HepG2 (cell line): ENCODE data around the gene FHL5. TPM values are rescaled to one million over a fixed set of nuclear protein-coding genes. Genes with fewer than 3 reads are reported as not detected.

Experiments used
- ATAC-seq: fragments of 200-7000 bp; cut with Tn5 transposase; 3 replicates; pipeline ENCODE4 v1.9.1; 2020; ENCODE audit warnings: mild to moderate bottlenecking, moderate library complexity
- BruUV-seq: library from RNA; stranded (reverse); fragments of 400-500 nt; replicated peaks from 2 replicates; lab custom pipeline; 2021; lab: Mats Ljungman, UMichigan
- CTCF ChIA-PET: fragments of 300-600 bp; formaldehyde crosslinking; extraction: SDS; loops from one replicate; lab custom pipeline; 2021; ENCODE audit warnings: low total read pairs, inconsistent platforms, low intra/inter-chr PET ratio; lab: Yijun Ruan, JAX
- POLR2A ChIA-PET: fragments of 350-600 bp; sonication (Branson Sonifier 250); formaldehyde crosslinking; loops from one replicate; lab custom pipeline; 2020; ENCODE audit warnings: antibody characterized with exemption, inconsistent platforms; lab: Yijun Ruan, JAX
- DNase-seq: peaks from one replicate; pipeline ENCODE4 v3.0.0-alpha.2; 2015; ENCODE audit warnings: low spot score
- FAIRE-seq: peaks from 3 replicates; lab custom pipeline; 2011; peaks lifted over from hg19 to GRCh38; lab: Jason Lieb, UNC
- H2AFZ ChIP-seq: one replicate; pipeline ENCODE4 v1.6.1; 2011; ENCODE audit warnings: low read length, inconsistent platforms
- H3K27ac ChIP-seq: fragments of 300-600 bp; 3 replicates; pipeline ENCODE4 v1.8.0; 2011; ENCODE audit warnings: mixed run types, mild to moderate bottlenecking, mixed read lengths, low read length, inconsistent platforms; ENCODE audit not compliant: insufficient read depth; ENCODE audit errors: extremely low read length
- H3K27me3 ChIP-seq, 2 experiments: fragments of 200-600 bp in 1 of 2; 2 replicates in 1 of 2; 3 replicates in 1 of 2; pipeline versions ENCODE4 v1.6.0 to v1.8.0; 2011; ENCODE audit warnings: low read length in 2 of 2, mild to moderate bottlenecking in 2 of 2, moderate library complexity in 2 of 2, inconsistent platforms in 1 of 2; ENCODE audit not compliant: insufficient read depth in 2 of 2, control insufficient read depth in 1 of 2
- H3K36me3 ChIP-seq, 2 experiments: fragments of 200-600 bp in 1 of 2; replicated peaks in 1 of 2; 2 replicates in 1 of 2; 3 replicates in 1 of 2; pipeline versions ENCODE4 v1.5.1 to v1.8.0; 2011; ENCODE audit warnings: low read length in 2 of 2, inconsistent platforms in 1 of 2; ENCODE audit not compliant: insufficient read depth in 2 of 2, control insufficient read depth in 1 of 2
- H3K4me1 ChIP-seq: 2 replicates; pipeline ENCODE4 v1.5.1; 2012; ENCODE audit warnings: low read length, inconsistent platforms; ENCODE audit not compliant: insufficient read depth
- H3K4me2 ChIP-seq: 2 replicates; pipeline ENCODE4 v1.6.0; 2011; ENCODE audit warnings: low read depth, low read length, inconsistent platforms
- H3K4me3 ChIP-seq, 3 experiments: fragments of 200-600 bp in 1 of 3; sonication (generic), shearing (Covaris generic) in 1 of 3; replicated peaks in 1 of 3; 2 replicates each; pipeline ENCODE4 v1.5.1; 2011 to 2016; ENCODE audit warnings: low read length in 3 of 3, inconsistent platforms in 2 of 3, low read depth in 2 of 3, mild to moderate bottlenecking in 2 of 3, control low read depth in 1 of 3, mixed read lengths in 1 of 3; ENCODE audit not compliant: insufficient read depth in 1 of 3
- H3K79me2 ChIP-seq: one replicate; pipeline ENCODE4 v1.6.1; 2011; ENCODE audit warnings: low read length, inconsistent platforms; ENCODE audit not compliant: insufficient read depth
- H3K9ac ChIP-seq: 2 replicates; pipeline ENCODE4 v1.6.0; 2011; ENCODE audit warnings: mild to moderate bottlenecking, low read depth, low read length, inconsistent platforms; ENCODE audit not compliant: insufficient read depth
- H3K9me3 ChIP-seq: 2 replicates; pipeline ENCODE4 v1.5.1; 2012; ENCODE audit warnings: mild to moderate bottlenecking, low read length
- H4K20me1 ChIP-seq: 2 replicates; pipeline ENCODE4 v1.6.0; 2011; ENCODE audit warnings: inconsistent platforms, mild to moderate bottlenecking, low read length, moderate library complexity; ENCODE audit not compliant: insufficient read depth
- AGO2 ChIP-seq: fragments of 200-400 bp; formaldehyde crosslinking; optimal IDR thresholded peaks from 2 replicates; pipeline ENCODE3; 2017; ENCODE audit warnings: mild to moderate bottlenecking, low read depth, low read length, moderate library complexity
- CENPT ChIP-seq: sonication (generic); formaldehyde crosslinking; IDR thresholded peaks from 2 replicates; pipeline ENCODE4 v1.8.0; 2022; ENCODE audit warnings: low read depth, mild to moderate bottlenecking, moderate library complexity, missing genetic modification reagents
- GTF2F1 ChIP-seq: fragments of 150-350 bp; IDR thresholded peaks from 2 replicates; pipeline ENCODE4 v1.6.1; 2014; ENCODE audit warnings: low read length
- HNF4G ChIP-seq, 2 experiments: sonication (generic) in 1 of 2; formaldehyde crosslinking in 1 of 2; IDR thresholded peaks; 2 replicates each; pipeline versions ENCODE4 v1.4.0 to v1.6.1; 2011 to 2020; ENCODE audit warnings: borderline replicate concordance in 2 of 2, low read depth in 2 of 2, mild to moderate bottlenecking in 2 of 2, low read length in 1 of 2, missing genetic modification reagents in 1 of 2, moderate library complexity in 1 of 2
- REST ChIP-seq, 2 experiments: IDR thresholded peaks; 2 replicates each; pipeline ENCODE4 v1.6.1; 2011 to 2012; ENCODE audit warnings: low read length in 2 of 2, borderline replicate concordance in 1 of 2, low read depth in 1 of 2, mild to moderate bottlenecking in 1 of 2, moderate library complexity in 1 of 2
- SIN3A ChIP-seq: IDR thresholded peaks from 2 replicates; pipeline ENCODE4 v1.6.1; 2011; ENCODE audit warnings: low read depth, mild to moderate bottlenecking, control low read depth, low read length, borderline replicate concordance
- TAF1 ChIP-seq: sonication (generic); formaldehyde crosslinking; IDR thresholded peaks from 2 replicates; pipeline ENCODE4 v1.4.0; 2020; ENCODE audit warnings: missing genetic modification reagents
- ZNF563 ChIP-seq: sonication (generic); formaldehyde crosslinking; IDR thresholded peaks from 2 replicates; pipeline ENCODE4 v1.8.0; 2022; ENCODE audit warnings: mild to moderate bottlenecking, moderate library complexity, missing genetic modification reagents
- ZSCAN29 ChIP-seq: sonication (generic); formaldehyde crosslinking; conservative IDR thresholded peaks from 2 replicates; pipeline ENCODE4 v1.4.0; 2020; ENCODE audit warnings: mild to moderate bottlenecking, missing genetic modification reagents
- WGBS: methylation state at CpG from one replicate; pipeline ENCODE4 v1.1.6; 2017; ENCODE audit warnings: low lambda C conversion rate; 5-methylcytosine and 5-hydroxymethylcytosine counted together
- in situ Hi-C: cut with HindIII; loops from 2 replicates; pipeline ENCODE4 v1.10.0; 2017; ENCODE audit warnings: low pct_unique_long_range_greater_than_20kb; ENCODE audit not compliant: extremely low pct_ligation_motif_present
- intact Hi-C: fragments of 100-400 bp; cut with micrococcal nuclease; formaldehyde crosslinking; loops from one replicate; pipeline ENCODE4 v1.10.0; 2022; ENCODE audit not compliant: unreplicated experiment
- polyA plus RNA-seq, 8 experiments: library from polyadenylated mRNA; depleted of rRNA in 3 of 8; stranded (reverse) in 7 of 8; unstranded in 1 of 8; fragments of >200 nt; fragmentation: Illumina TruSeq in 4 of 8; extraction: Trizol in 4 of 8; gene quantifications; 2 replicates each; pipeline versions ENCODE4 v1.2.1 to v1.2.3, GENCODE V29; 2011 to 2016; ENCODE audit warnings: low read depth in 4 of 8, missing spikeins in 1 of 8, mixed read lengths in 1 of 8; ENCODE audit not compliant: insufficient read depth in 1 of 8
- total RNA-seq, 5 experiments: library from RNA; depleted of rRNA; stranded (reverse); fragments of >200 nt; fragmentation: Illumina TruSeq; extraction: Trizol; gene quantifications; 2 replicates each; pipeline ENCODE4 v1.2.3, GENCODE V29; 2016; ENCODE audit warnings: low read depth in 1 of 5

FHL5 gene
- total and polyA plus RNA-seq, 2 of the 13 experiments (the other 11 are each of a cell fraction or from before 2014, with no cell fraction given) = not detected

GRCh38 chr6:96624957-96625356 lies 62.0 kb downstream of the FHL5 start:
- ATAC-seq (no peak), DNase-seq (no peak), FAIRE-seq (no peak)
- CTCF ChIA-PET = no interaction called here
- no peaks in the 10 kb centered on the region for H3K36me3 ChIP-seq
- H3K9ac ChIP-seq = no peak overlapping the region
- POLR2A ChIA-PET = no interaction called here
- H3K79me2 ChIP-seq = no peaks in the 10 kb centered on the region
- TF ChIP-seq SIN3A (no peak), ZNF563 (no peak), HNF4G (IDR thresholded peaks at IDR 0.05; ENCODE audit: borderline replicate concordance, low read depth, low read length) (no peak), HNF4G (CRISPR knock-in tag; IDR thresholded peaks at IDR 0.05; ENCODE audit: borderline replicate concordance, low read depth) (no peak), ZSCAN29 (no peak), TAF1 (CRISPR knock-in tag) (no peak), GTF2F1 (no peak), AGO2 (no peak), REST (IDR thresholded peaks at IDR 0.05; ENCODE audit: borderline replicate concordance in 1 of 2, low read depth in 1 of 2, low read length in 2 of 2) (no peak), CENPT (CRISPR knock-in tag) (no peak)
- no peaks in the 10 kb centered on the region for H3K27me3 ChIP-seq
- H2AFZ ChIP-seq = no peak overlapping the region
- WGBS = 1% methylated on average over 3 of the region's 3 CpGs
- BruUV-seq = no TSS peak
- no peak overlapping the region for H3K4me2 ChIP-seq
- no peak overlapping the region for H3K27ac ChIP-seq
- no peaks in the 10 kb centered on the region for H3K4me1 ChIP-seq
- no peak overlapping the region for H3K4me3 ChIP-seq
- H4K20me1 ChIP-seq = no peaks in the 10 kb centered on the region
- H3K9me3 ChIP-seq = no peaks in the 10 kb centered on the region
- intact Hi-C loops (no loop called here), in situ Hi-C loops (loop anchor here (5.0 kb wide), 2 partner anchors 272 to 432 kb away; partner anchors contain the start of gene NDUFAF4)
